HUES48 (cell line): ENCODE results near the gene LRRC55.

Source experiments
- H3K27ac ChIP-seq: one replicate; pipeline ENCODE4 v1.7.0; 2013; ENCODE audit warnings: low read depth, low read length, inconsistent platforms
- H3K27me3 ChIP-seq: 2 replicates; pipeline ENCODE4 v1.6.1; 2013; ENCODE audit warnings: mild to moderate bottlenecking, low read length; ENCODE audit not compliant: control insufficient read depth, insufficient read depth
- H3K36me3 ChIP-seq: 2 replicates; pipeline ENCODE4 v1.6.1; 2013; ENCODE audit warnings: low read length; ENCODE audit not compliant: control insufficient read depth, insufficient read depth
- H3K4me1 ChIP-seq: 2 replicates; pipeline ENCODE4 v1.6.1; 2013; ENCODE audit warnings: mild to moderate bottlenecking, low read length; ENCODE audit not compliant: control insufficient read depth, insufficient read depth
- H3K4me3 ChIP-seq: 2 replicates; pipeline ENCODE4 v1.5.1; 2013; ENCODE audit warnings: mild to moderate bottlenecking, low read depth, low read length
- H3K9ac ChIP-seq: 2 replicates; pipeline ENCODE4 v1.6.1; 2013; ENCODE audit warnings: mild to moderate bottlenecking, low read depth, low read length, moderate library complexity
- H3K9me3 ChIP-seq: 2 replicates; pipeline ENCODE4 v1.6.1; 2013; ENCODE audit warnings: low read length; ENCODE audit not compliant: control insufficient read depth, insufficient read depth

LRRC55 gene

DNA sequence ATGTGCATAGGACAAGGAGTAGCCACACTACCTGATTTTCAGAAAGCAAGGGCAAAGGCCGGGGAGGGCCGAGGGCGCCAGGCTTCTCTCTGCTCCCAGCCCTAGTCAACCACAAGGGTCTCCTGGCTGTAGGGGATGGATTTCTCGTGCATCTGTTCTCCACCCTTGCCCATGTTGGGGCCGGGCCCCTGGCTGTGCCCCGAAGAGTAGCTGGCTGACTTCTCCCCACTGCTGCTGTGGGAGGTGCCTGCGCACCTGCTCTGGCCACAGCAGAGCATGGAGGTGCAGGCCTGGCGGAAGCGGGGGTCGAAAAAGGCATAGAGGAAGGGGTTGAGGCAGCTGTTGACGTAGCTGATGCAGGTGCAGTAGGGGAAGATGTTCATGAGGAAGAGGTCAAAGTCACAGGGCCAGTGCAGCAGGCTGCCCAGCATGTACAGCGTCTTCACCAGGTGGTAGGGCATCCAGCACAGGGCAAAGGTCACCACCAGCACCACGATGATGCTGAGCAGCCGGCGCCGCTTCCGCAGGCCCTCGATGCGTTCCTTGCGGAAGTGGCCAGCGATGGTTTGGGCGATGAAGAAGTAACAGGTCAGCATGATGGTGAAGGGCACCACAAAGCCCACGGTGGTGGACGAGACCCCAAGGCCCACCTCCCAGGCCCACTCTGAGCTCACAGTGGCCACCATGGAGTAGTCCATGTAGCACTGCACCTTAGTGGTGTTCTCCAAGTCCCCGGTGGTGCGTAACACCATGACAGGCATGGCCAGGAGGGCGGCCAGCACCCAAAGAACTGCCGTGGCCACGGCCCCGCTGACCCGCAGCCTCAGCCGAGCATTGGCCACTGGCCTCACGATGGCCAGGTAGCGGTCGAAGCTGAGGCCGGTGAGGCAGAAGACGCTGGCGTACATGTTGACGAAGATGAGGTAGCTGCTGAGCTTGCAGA, 54.3 kb downstream of the LRRC55 start:
- H3K9me3 ChIP-seq, result no peaks in the 10 kb centered on the region
- no peaks in the 10 kb centered on the region for H3K36me3 ChIP-seq
- H3K4me3 ChIP-seq, result no peak overlapping the region
- H3K27ac ChIP-seq, result no peak overlapping the region
- peaks cover 9% of the 10 kb centered on the region; the same call in 1 of the 2 replicates for H3K27me3 ChIP-seq
- no peak overlapping the region for H3K9ac ChIP-seq
- no peaks in the 10 kb centered on the region; the same call in 1 of the 2 replicates for H3K4me1 ChIP-seq

DNA sequence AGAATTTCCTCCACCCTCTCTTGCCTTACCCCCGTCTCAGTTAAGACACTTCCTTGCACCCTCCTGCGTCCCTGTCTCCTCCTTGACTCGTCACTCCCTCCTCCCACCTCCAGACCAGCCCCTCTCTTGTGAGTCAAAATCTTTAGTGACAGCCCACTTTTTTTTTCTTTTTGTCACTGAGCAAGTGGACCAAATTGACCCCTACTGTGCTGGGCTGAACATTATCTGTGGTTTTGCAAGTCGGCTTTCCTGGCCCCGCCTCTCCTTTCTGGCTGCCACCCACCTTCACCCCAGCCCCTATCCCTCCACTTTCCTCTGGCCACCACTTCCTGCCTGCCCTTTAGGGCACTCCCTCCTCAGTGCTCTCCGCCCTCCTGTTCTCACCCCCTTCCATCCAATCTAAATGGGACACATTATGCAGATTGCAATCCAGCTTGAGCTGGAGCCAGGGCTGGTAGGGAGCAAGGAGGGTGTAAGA, 55.5 kb downstream of the LRRC55 start, which contains the start of gene APLNR:
TSS of gene APLNR (minus strand) at position 47 of the 478 bp plus-strand sequence. CDS start 246 bp downstream, outside the sequence.
- H3K27ac ChIP-seq, result peak within 1 kb of the TSS; percentile 49
- H3K4me3 ChIP-seq, result no peak within 1 kb of the TSS
- H3K27me3 ChIP-seq, result 0 out of 2 replicates have a peak, but pooled peaks cover 2% of the 10 kb centered on the region
- H3K9me3 ChIP-seq, result no peaks in the 10 kb centered on the region
- no peak within 1 kb of the TSS for H3K9ac ChIP-seq
- no peaks in the 10 kb centered on the region; the same call in 1 of the 2 replicates for H3K4me1 ChIP-seq
- no peaks in the 10 kb centered on the region for H3K36me3 ChIP-seq

DNA sequence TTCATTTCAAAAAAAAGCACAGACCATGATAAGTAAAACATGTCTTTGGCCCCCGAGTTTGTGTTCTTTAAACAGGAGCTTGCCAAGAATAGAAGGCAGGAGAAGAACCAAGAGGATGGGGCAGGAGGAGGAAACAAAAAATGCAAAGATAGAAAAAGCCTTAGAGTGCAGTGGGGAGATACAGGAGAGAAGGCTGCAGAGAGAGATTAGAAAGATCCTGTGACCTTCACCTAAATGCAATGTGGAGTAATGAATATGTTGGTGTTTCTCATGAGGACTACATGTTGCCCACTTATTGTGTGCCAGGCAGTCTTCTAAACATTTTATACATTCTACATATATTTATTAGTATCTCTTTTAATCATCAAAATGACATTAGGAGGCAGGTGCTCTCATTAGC, 57.6 kb downstream of the LRRC55 start:
- Histone ChIP-seq H3K27ac (no peak overlapping the region), H3K9me3 (no peaks in the 10 kb centered on the region), H3K27me3 (no peaks in the 10 kb centered on the region), H3K9ac (no peak overlapping the region), H3K4me3 (no peak overlapping the region), H3K36me3 (no peaks in the 10 kb centered on the region), H3K4me1 (no peaks in the 10 kb centered on the region; the same call in 1 of the 2 replicates)

DNA sequence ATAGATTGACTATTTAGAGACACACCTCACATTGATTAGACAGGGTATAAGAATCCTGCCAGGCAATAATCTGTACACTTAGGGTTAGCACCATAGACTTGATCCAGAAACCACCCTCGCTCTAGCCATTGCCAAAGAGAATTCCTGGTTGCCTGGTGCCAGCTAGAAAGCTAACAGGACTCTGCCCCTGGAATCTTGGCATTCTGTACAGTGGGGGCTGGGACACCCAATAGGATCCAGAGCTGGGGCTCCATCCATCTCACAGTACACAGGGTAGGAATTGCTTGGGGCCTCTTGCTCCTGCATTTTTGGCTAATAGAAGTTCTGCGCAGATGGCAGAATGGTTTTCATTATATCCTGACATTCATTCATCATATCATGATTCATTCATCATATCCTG, 58.3 kb downstream of the LRRC55 start:
- Histone ChIP-seq H3K4me3 (no peak overlapping the region), H3K27ac (peak overlapping the region; percentile 11), H3K9ac (no peak overlapping the region), H3K36me3 (no peaks in the 10 kb centered on the region), H3K27me3 (no peaks in the 10 kb centered on the region), H3K9me3 (no peaks in the 10 kb centered on the region), H3K4me1 (no peaks in the 10 kb centered on the region; the same call in 1 of the 2 replicates)

DNA sequence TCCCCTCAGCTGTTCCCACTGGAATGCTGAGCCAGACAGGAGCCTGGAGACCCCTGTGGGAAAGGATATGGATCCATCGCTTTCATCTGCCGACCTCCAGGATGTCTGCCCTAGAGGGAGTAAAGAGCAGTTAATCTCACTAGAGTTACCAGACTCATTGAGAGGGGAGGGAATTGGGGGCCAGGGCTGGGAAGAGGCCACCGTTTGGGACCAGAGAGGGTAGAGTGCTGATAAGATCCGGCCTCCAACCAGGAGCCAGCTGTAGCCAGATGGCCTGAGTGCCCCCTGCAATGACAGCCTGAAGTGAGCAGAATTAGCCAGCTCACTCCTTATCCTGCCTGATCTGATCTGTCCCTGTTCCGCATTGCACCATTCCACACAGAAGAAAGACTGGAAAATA, 59.0 kb downstream of the LRRC55 start:
- H3K9ac ChIP-seq, result no peak overlapping the region

More for the DNA sequence above, 59.0 kb downstream of the LRRC55 start:
- Histone ChIP-seq H3K36me3 (no peaks in the 10 kb centered on the region), H3K27ac (peak overlapping the region; percentile 37), H3K4me1 (no peaks in the 10 kb centered on the region; the same call in 1 of the 2 replicates), H3K4me3 (no peak overlapping the region), H3K27me3 (no peaks in the 10 kb centered on the region), H3K9me3 (no peaks in the 10 kb centered on the region)
